CD4-positive, alpha-beta T cell treated with Interleukin-1 beta for 1 hour (primary cell): ENCODE results near the gene ANKRD12.

Experiments
- DNase-seq, 2 donors: peaks; one replicate each; pipeline ENCODE4 v3.0.0-alpha.2; 2020 to 2022

The ANKRD12 gene

GRCh38 chr18:9188359-9189231 is 52.0 kb downstream of the ANKRD12 start:
- no peak for DNase-seq

GRCh38 chr18:9189491-9189890 is 52.9 kb downstream of the ANKRD12 start:
- no peak for DNase-seq

GRCh38 chr18:9191658-9192256 is 55.2 kb downstream of the ANKRD12 start:
- no peak for DNase-seq

GRCh38 chr18:9193031-9193430 is 56.5 kb downstream of the ANKRD12 start:
- no peak for DNase-seq

GRCh38 chr18:9196568-9196967 is 60.0 kb downstream of the ANKRD12 start:
- no peak for DNase-seq

GRCh38 chr18:9199681-9200080 is 63.1 kb downstream of the ANKRD12 start:
- DNase-seq = no peak

GRCh38 chr18:9201224-9201623 is 64.6 kb downstream of the ANKRD12 start:
- DNase-seq = no peak

DNA sequence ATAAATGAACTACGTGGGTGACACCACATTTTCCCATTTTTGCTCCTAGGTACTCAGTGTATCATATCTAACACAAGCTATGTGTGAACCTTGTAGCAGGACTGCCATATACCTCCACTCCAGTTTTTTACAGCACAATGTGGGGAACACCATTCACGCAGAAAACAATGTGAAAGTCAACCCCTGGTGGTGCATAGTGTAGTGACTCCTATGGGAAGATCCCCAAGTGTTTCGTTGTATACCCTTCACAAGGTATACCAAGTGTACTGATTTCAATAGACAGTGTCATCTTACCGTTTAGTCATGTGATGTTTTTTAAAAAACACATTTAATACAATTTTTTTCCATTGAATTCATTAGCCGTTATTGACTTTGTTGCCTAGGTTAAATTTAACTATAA is 68.1 kb downstream of the ANKRD12 start:
- no peak for DNase-seq

GRCh38 chr18:9206421-9206820 is 69.8 kb downstream of the ANKRD12 start:
- no peak for DNase-seq

DNA sequence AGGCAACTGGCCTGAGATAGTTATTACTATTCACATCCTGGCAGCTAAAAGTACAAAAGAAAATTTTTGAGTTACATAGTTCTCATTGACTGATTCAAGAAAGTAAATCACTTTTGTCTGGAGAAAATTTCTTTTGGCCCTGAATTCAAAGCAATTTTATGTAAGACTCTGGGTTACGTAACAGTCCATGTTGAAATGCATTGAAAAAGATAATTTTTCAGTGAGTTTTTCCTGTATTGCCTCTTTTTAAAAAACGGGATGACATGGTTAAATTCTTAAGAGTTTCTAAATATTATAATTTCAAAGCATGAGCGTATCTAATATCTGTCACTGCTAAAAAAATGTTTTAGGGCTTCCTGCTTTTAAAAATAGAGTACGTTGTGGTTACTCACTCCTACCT is 72.7 kb downstream of the ANKRD12 start:
- no peak for DNase-seq

DNA sequence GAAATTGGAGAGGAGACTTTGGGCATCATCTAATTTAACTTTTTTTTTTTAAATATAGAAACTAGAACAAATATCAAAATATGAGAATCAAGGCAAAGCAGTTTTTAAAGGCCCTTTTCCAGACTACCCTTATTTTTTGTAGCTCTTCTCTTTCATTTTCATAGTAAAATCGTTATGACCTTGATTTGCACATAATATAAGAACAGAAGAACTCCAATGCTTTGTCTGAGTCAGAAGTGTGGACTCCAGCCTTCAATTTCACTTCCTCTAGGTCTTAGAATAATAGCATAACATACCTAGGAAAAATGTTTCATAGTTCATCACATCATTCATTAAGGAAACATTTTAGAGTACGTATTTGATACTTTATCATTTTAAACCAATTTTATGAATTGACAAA is 74.4 kb downstream of the ANKRD12 start:
- no peak for DNase-seq

DNA sequence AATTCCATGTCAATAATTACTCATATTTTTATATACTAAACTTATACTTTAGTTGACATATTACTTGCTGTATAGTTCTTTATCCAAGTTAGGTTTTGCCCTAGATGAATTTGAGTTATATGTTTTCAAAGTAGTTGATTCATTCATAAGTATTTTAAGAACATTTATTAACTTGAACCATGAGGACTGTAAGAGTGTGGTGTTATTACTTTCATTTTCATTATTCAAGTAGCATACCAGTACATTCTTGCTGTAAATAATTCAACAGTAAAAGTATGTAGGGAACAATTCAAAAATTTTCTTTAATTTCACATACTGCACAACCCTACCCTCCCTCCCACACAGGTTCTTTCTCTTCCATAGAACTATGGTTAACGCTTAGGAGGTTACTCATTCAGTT is 75.4 kb downstream of the ANKRD12 start:
- no peak for DNase-seq

DNA sequence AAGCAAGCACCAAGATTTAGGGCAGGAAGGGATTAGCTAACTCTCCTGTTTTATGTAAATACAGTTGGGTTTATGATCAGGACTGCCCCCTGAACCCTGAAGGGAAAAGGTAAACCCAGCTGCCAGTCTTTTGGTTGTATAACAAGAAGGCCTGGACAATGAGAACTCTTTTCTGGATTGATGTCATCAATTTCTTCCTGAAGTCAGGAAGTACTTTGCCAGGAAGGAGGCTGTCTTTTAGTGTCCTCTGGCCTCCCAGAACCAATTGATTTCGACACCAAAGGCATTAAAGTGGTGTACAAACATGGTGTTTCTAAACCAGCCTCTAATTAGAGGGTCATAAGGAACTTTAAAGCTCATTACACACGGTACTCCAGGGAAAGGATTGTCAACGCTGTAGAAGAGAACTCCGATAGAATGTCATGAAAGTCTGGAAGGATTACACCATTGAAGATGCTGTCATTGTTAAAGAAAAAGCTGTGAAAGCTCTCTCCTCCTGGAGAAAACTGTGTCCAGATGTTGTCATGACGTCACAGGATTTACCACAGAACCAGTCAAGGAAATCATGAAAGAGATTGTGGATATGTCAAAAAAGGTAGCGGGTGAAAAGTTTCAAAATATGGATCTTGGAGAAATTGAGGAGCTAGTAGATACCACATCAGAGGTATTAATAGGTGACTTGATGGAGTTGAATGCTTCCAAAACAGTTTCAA is 78.8 kb downstream of the ANKRD12 start:
- DNase-seq = no peak

DNA sequence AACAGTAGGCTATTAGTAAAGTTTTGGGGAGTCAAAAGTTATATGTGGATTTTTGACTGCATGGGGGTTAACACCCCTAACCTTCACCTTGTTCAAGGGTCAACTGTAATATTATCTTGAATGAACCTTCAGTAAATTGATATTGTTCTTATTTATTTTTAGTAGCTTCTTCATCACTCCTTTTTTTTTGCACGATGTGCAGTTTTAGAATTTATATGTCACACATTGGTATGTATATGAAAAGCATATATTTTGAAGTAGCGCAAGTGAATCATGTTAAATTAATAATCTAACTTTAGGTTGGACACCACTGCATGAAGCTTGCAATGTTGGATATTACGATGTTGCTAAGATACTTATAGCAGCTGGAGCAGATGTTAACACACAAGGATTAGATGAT is 79.9 kb downstream of the ANKRD12 start:
- no peak for DNase-seq

DNA sequence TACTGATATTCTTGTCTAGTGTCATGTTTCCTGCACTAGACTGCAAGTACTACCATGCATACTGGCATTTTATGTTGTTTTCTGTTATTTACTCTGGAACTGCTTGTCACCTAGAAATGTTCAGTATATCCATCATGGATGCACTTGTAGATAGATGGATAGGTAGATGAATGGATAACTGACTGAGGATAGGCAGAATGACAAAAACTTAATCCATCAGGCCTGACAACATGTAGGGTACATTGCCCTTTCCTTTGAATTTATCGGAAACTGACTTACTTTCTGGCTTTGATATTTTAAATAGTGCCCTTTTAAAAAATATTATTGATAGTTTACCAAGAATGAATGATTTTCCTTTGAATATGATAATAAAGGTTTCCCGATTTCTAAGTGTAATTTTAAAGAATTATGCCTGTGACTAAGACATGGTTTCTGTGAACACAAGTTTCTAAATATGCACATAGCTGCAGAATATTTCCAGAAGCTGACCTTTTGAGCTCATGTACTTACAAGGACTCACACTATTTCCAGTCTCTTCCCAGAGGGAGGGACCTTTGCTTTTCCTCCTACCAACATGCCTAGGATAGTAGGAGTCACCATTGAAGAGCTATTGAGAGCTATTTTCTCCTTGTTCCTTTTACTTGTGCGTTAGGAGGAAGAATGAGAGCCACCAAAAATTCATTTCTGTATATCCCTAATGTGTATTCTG is 81.3 kb downstream of the ANKRD12 start:
- no peak for DNase-seq

DNA sequence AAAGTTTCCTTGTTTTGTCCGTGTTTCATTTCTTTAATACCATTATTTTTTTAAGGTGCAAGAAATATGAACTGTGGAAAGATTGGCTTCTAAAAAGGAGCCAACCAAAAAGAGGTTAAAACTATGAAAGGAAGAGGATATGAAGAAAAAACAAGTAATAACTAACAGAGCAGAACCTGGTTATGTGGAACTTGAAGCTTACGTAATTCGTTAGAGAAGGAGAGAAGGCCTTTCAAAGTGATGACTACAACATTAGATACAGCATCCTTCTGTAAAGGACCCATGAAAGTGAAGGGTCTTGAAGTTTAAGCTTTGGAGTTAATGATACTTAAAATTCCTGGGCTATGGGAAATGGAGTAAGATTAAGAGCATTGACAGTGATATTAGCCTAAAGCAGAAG is 84.5 kb downstream of the ANKRD12 start:
- no peak for DNase-seq

DNA sequence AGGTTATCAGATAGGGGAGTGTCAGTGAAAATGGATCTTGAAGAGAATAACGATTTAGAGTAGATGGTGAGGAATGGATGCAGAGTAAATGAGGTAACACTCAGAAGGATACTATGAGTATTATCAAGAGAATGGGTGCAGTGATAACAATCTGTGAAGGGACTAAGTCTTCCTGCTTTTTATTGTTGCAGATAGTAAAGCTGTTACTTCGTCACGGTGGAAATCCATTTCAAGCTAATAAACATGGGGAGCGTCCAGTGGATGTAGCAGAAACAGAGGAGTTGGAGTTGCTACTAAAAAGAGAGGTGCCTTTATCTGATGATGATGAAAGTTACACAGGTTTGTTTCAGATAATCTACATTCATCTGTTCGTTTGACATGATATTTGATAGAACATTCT is 85.1 kb downstream of the ANKRD12 start:
- no peak for DNase-seq

DNA sequence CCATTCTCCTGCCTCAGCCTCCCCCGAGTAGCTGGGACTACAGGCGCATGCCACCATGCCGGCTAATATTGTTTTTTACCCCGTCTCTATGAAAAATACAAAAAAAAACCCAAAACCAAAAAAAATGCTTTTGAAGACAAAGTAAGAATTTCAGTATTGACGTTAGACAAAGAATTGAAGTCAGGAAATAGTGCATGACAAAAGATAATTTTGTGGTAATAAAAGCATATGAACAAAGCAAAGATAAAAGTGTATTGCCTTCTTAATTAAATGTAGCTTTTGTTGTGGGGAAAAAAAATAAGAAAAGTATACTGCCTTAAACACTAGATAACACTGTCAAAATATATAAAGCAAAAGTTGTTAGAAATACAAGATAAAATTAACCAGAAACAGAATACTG is 86.8 kb downstream of the ANKRD12 start:
- DNase-seq = no peak

- no peak for DNase-seq
These were observed 89.9 kb downstream of the ANKRD12 start for GRCh38 chr18:9226463-9226862.

GRCh38 chr18:9231852-9232486 is 95.4 kb downstream of the ANKRD12 start:
- no peak for DNase-seq

- no peak for DNase-seq
These were observed 96.4 kb downstream of the ANKRD12 start for GRCh38 chr18:9232977-9233376.

DNA sequence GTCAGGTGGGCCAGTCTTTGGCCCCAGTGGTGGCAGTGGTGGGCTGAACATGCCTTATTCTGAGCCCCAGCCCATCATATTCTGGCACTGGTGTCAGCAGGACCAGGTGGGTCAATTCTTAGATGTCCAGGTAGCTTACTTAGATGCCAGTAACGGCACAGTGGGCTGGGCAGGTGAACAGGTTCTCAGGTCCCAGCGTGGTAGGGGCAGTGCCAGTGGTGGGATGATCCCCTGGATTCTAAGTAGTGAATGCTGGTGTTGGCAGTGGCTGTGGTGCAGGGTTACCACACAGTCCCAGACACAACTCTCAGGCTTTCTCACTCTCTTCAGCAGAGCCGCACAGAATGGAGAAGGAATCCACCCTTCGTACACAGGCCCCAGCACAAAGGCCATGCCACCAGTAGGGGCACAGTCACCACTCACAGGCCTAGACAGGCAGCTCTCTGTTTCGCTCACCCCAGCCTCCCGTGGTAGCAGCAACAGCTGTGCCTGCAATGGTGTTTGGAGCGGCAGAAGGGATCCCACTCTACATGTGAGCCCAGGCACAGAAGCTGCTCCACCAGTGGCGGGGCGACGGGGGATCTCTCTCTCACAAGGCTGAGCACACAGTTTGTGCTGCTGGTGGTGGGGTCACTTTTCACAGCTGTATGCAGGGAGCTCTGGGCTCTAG is 97.3 kb downstream of the ANKRD12 start:
- no peak for DNase-seq
